Epithelial cell of esophagus (primary cell): ENCODE data around the gene PPIG.
A peak's percentile ranks its signal among the peaks of the same experiment; 100 is the strongest.

Experiments
- DNase-seq: peaks from one replicate; pipeline ENCODE4 v3.0.0; 2010; ENCODE audit warnings: low read depth
- H3K4me3 ChIP-seq: 2 replicates; pipeline ENCODE4 v1.5.1; 2011; ENCODE audit warnings: mild to moderate bottlenecking, low read length, control low read depth
- TF ChIP-seq, protein P1 (sequence below): IDR thresholded peaks from 2 replicates; pipeline ENCODE4 v1.5.1; 2011; ENCODE audit warnings: low read depth, mild to moderate bottlenecking, low read length, control low read depth, inconsistent platforms; ENCODE audit not compliant: insufficient read depth; ENCODE audit errors: missing control alignments

Gene PPIG

GRCh38 chr2:169625781-169626180 is 41.6 kb downstream of the PPIG start:
- TF ChIP-seq, protein P1, sequence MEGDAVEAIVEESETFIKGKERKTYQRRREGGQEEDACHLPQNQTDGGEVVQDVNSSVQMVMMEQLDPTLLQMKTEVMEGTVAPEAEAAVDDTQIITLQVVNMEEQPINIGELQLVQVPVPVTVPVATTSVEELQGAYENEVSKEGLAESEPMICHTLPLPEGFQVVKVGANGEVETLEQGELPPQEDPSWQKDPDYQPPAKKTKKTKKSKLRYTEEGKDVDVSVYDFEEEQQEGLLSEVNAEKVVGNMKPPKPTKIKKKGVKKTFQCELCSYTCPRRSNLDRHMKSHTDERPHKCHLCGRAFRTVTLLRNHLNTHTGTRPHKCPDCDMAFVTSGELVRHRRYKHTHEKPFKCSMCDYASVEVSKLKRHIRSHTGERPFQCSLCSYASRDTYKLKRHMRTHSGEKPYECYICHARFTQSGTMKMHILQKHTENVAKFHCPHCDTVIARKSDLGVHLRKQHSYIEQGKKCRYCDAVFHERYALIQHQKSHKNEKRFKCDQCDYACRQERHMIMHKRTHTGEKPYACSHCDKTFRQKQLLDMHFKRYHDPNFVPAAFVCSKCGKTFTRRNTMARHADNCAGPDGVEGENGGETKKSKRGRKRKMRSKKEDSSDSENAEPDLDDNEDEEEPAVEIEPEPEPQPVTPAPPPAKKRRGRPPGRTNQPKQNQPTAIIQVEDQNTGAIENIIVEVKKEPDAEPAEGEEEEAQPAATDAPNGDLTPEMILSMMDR = no peak
- DNase-seq = no peak
- H3K4me3 ChIP-seq = no peak overlapping the region

- TF ChIP-seq, protein P1 = no peak
- no peak for DNase-seq
- no peak overlapping the region for H3K4me3 ChIP-seq
Measured at GRCh38 chr2:169636440-169637097, 52.4 kb downstream of the PPIG start.

DNA sequence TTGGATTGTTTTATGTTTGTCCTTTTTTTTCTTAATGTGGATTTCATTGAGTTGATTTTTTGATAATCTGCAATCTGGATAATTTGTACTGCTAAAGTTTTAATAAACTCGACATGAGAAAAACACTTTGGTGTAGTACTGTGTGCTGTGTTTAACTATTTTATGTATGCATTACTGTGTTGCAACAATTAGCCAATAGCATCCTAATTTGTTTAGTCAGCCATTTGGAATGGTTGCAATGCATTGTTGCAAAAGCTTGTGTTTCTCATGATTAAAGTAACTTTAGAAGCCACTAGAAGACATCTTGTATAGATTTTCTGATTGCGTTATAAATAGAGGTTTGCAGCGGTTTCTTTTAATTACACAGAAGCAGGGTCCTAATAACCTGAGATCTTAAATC is 53.5 kb downstream of the PPIG start:
- peak; percentile 68 for DNase-seq
- no peak overlapping the region for H3K4me3 ChIP-seq
- TF ChIP-seq, protein P1 = no peak

- no peak overlapping the region for H3K4me3 ChIP-seq
- TF ChIP-seq, protein P1 = no peak
- no peak for DNase-seq
Measured at GRCh38 chr2:169640104-169640503, 56.0 kb downstream of the PPIG start.

DNA sequence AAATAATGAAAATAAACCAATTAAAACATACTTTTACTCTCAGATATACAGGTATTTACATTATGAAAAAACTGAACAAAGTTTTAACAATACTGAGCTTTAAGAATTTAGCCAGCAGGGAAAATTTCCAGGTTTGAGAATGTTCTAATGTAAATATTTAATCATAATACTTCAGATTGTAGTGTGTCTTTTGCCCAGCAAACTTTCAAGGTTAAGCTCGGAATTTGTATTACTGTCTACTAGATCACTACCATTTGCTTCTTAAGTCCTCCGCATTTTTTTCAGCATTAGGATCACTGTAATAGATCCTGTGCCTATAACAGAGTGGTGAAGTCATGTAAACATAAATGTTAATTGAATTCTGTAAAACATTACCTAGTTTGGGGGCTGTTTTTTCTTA is 57.3 kb downstream of the PPIG start:
- TF ChIP-seq, protein P1 = no peak
- no peak for DNase-seq

DNA sequence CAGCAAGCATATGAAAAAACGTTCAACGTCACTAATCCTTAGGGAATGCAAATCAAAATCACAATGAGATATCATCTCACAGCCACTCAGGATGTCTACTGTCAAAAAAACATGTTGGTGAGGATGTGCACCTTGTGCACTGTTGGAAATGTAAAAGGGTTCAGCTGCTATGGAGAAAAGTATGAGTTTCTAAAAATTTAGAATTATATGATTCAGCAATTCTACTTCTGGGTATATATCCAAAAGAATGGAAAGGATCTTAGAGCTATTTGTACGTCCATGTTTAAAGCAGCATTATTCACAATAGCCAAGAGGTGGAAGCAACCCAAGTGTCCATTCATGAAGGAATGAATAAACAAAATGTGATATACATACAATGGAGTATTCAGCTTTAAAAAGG is 60.0 kb downstream of the PPIG start:
- TF ChIP-seq, protein P1 = no peak
- no peak overlapping the region for H3K4me3 ChIP-seq
- no peak for DNase-seq

More for the DNA sequence above, 57.3 kb downstream of the PPIG start:
- H3K4me3 ChIP-seq = no peak overlapping the region

- TF ChIP-seq, protein P1 = no peak
- H3K4me3 ChIP-seq = no peak overlapping the region
- DNase-seq = no peak
Measured at GRCh38 chr2:169647496-169647895, 63.3 kb downstream of the PPIG start.
